Measurements from ENCODE around the gene GPN2. TPM values are rescaled to one million over a fixed set of nuclear protein-coding genes. Genes with fewer than 3 reads are reported as not detected.
A peak's percentile ranks its signal among the peaks of the same experiment; 100 is the strongest.

Gene GPN2
- total RNA-seq, 6 experiments from 2014 or later, result 5.6 to 18.3 (median 15.3) TPM

DNA sequence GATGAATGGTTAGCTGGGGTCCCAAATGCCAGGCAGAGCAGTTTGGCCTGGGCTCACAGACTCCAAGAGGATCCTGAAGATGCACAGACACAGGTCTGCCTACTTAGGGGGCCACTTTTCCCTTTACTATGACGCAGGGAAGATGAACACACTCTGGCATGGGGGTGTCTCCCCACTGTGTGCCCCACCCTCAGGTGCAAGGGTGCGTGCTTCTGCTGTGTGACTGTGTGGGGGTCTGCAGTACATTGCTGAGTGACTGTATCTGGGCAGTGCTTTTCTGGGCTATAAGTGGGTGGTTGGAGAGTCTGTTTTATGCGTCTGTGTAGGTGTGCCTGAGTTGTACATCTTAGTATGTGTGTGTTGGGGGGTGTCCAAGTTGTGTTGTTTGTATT is 19.9 kb upstream of the GPN2 start:
- H3K9me3 ChIP-seq, result no peaks in the 10 kb centered on the region
- intact Hi-C loops (cut with DNase I), result no loop called here
- no peak overlapping the region for H3K4me3 ChIP-seq
- no peak for DNase-seq
- TF ChIP-seq, protein P1, sequence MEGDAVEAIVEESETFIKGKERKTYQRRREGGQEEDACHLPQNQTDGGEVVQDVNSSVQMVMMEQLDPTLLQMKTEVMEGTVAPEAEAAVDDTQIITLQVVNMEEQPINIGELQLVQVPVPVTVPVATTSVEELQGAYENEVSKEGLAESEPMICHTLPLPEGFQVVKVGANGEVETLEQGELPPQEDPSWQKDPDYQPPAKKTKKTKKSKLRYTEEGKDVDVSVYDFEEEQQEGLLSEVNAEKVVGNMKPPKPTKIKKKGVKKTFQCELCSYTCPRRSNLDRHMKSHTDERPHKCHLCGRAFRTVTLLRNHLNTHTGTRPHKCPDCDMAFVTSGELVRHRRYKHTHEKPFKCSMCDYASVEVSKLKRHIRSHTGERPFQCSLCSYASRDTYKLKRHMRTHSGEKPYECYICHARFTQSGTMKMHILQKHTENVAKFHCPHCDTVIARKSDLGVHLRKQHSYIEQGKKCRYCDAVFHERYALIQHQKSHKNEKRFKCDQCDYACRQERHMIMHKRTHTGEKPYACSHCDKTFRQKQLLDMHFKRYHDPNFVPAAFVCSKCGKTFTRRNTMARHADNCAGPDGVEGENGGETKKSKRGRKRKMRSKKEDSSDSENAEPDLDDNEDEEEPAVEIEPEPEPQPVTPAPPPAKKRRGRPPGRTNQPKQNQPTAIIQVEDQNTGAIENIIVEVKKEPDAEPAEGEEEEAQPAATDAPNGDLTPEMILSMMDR (IDR thresholded peaks at IDR 0.05), result no peak
- TF ChIP-seq POLR2A (IDR thresholded peaks at IDR 0.05), result no peak
- H3K36me3 ChIP-seq, result peaks cover 0 to 18% (median 8%) of the 10 kb centered on the region in 4 donors
- H3K27me3 ChIP-seq, result no peaks in the 10 kb centered on the region
- H3K4me1 ChIP-seq, result peaks cover 0 to 26% (median 7%) of the 10 kb centered on the region in 4 donors
- 14% methylated on average over 1 of the region's 3 CpGs for WGBS (ENCODE audit: insufficient coverage, low coverage, low lambda C conversion rate, missing lambda C conversion rate)
- ATAC-seq, result no peak
- H3K27ac ChIP-seq, result peak overlapping the region in 1 of 3 donors; percentile 82

GRCh38 chr1:26907071-26907917 is 17.2 kb upstream of the GPN2 start:
- intact Hi-C loops (cut with DNase I), result no loop called here
- peak; percentile 9 to 74 (median 40) for ATAC-seq
- DNase-seq, result peak in 2 of 3 donors; percentile 52 to 76
- Histone ChIP-seq H3K27me3 (no peaks in the 10 kb centered on the region), H3K4me3 (no peak overlapping the region), H3K4me1 (peaks cover 0 to 29% (median 7%) of the 10 kb centered on the region in 4 donors), H3K36me3 (peaks cover 0 to 17% (median 8%) of the 10 kb centered on the region in 4 donors), H3K9me3 (no peaks in the 10 kb centered on the region), H3K27ac (peak overlapping the region in 1 of 3 donors; percentile 46)
- whole genome bisulfite sequencing (ENCODE audit: insufficient coverage, low coverage, low lambda C conversion rate, missing lambda C conversion rate), result 54% methylated on average over 4 of the region's 6 CpGs
- no peak for TF ChIP-seq POLR2A (IDR thresholded peaks at IDR 0.05)

DNA sequence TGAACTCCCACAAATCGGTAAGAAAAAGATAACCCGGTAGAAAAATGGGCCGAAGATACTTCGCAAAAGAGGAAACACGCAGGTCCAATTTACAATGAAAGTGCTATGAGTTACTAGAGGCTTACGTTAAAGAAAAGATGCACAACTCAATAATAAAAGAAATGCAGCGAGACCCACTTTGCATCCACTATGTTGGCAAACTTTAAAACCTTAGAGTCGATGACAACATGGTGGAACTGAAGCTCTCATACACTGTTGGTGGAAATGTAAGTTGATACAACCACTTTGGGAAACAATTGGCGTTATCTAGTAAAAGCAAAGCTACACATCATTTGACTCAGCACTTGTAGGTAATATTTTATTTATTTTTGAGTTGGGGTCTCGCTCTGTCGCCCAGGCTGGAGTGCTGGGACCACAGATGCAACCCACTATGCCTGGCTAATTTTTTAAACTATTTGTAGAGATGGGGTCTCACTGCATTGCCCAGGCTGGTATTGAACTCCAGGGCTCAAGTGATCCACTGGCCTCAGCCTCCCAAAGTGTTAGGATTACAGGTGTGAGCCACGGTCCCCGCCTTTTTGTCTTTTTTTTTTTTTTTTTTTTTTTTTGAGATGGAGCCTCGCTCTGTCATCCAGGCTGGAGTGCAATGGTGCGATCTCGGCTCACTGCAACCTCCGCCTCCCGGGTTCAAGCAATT is 10.9 kb upstream of the GPN2 start:
- WGBS (ENCODE audit: insufficient coverage, low coverage, low lambda C conversion rate, missing lambda C conversion rate), result 47% methylated on average over 10 of the region's 18 CpGs
- no peaks in the 10 kb centered on the region for H3K9me3 ChIP-seq
- H3K4me3 ChIP-seq, result peak overlapping the region; percentile 77 to 82 (median 81)
- TF ChIP-seq, protein P1 (IDR thresholded peaks at IDR 0.05), result no peak
- peak overlapping the region; percentile 41 to 72 (median 64) for H3K27ac ChIP-seq
- H3K4me1 ChIP-seq, result peaks cover 0 to 25% (median 6%) of the 10 kb centered on the region in 4 donors
- DNase-seq (peak in 1 of 3 donors; percentile 22), ATAC-seq (no peak)
- intact Hi-C loops (cut with DNase I), result no loop called here
- peaks cover 0 to 11% (median 4%) of the 10 kb centered on the region in 4 donors for H3K36me3 ChIP-seq
- no peaks in the 10 kb centered on the region for H3K27me3 ChIP-seq

- intact Hi-C loops (cut with DNase I), result no loop called here
- peak; percentile 90 to 91 (median 91) for DNase-seq
- peaks cover 0 to 25% (median 6%) of the 10 kb centered on the region in 4 donors for H3K4me1 ChIP-seq
- no peaks in the 10 kb centered on the region for H3K9me3 ChIP-seq
- peak; percentile 81 to 90 (median 88) for ATAC-seq
- H3K27me3 ChIP-seq, result no peaks in the 10 kb centered on the region
- H3K4me3 ChIP-seq, result peak within 1 kb of the TSS; percentile 77 to 82 (median 81)
- TF ChIP-seq, protein P1 (IDR thresholded peaks at IDR 0.05), result no peak
- TF ChIP-seq POLR2A (IDR thresholded peaks at IDR 0.05), result peak; percentile 71
- peaks cover 0 to 17% (median 4%) of the 10 kb centered on the region in 4 donors for H3K36me3 ChIP-seq
- H3K27ac ChIP-seq, result peak within 1 kb of the TSS; percentile 41 to 72 (median 64)
- WGBS (ENCODE audit: insufficient coverage, low coverage, low lambda C conversion rate, missing lambda C conversion rate), result 0% methylated on average over 39 of the region's 50 CpGs
Measured at GRCh38 chr1:26900001-26900814, 10.1 kb upstream of the GPN2 start, which contains the start of gene GPATCH3. Gene GPATCH3 (minus strand): TSS chr1:26900467. CDS start chr1:26900442, 25 bp downstream.

Data from right lobe of liver (tissue), 6 donors.